Activated CD8-positive, alpha-beta T cell treated with anti-CD3 and anti-CD28 coated beads for 36 hours (primary cell): Measurements from ENCODE around the gene CTDSPL. TPM values are rescaled to one million over a fixed set of nuclear protein-coding genes. Genes with fewer than 3 reads are reported as not detected.
A peak's percentile ranks its signal among the peaks of the same experiment; 100 is the strongest.

Source experiments
- ATAC-seq: fragments of 200-7000 bp; cut with Tn5 transposase; one replicate; pipeline ENCODE4 v1.10.0; 2021; ENCODE audit warnings: mild to moderate bottlenecking, moderate library complexity
- CTCF ChIA-PET: fragments of 350-600 bp; sonication (Branson Sonifier 250); formaldehyde crosslinking; loops from one replicate; lab custom pipeline; 2021; ENCODE audit warnings: antibody characterized with exemption; lab: Charles Lee
- POLR2A ChIA-PET: fragments of 350-600 bp; sonication (Branson Sonifier 250); formaldehyde crosslinking; loops from one replicate; lab custom pipeline; 2021; ENCODE audit warnings: antibody characterized with exemption; lab: Charles Lee
- DNase-seq: peaks from one replicate; pipeline ENCODE4 v3.0.0-alpha.2; 2020
- H3K27ac Mint-ChIP-seq: one replicate; pipeline ENCODE4 v1.8.0; 2021; ENCODE audit warnings: mild to moderate bottlenecking, mixed read lengths
- H3K27me3 Mint-ChIP-seq: one replicate; pipeline ENCODE4 v1.8.0; 2021; ENCODE audit warnings: mixed read lengths
- H3K36me3 Mint-ChIP-seq: one replicate; pipeline ENCODE4 v1.8.0; 2021; ENCODE audit warnings: low read depth, mixed read lengths
- H3K4me1 Mint-ChIP-seq: one replicate; pipeline ENCODE4 v1.8.0; 2021; ENCODE audit warnings: low read depth, mixed read lengths
- H3K4me3 Mint-ChIP-seq: one replicate; pipeline ENCODE4 v1.8.0; 2021; ENCODE audit warnings: mild to moderate bottlenecking, moderate library complexity, mixed read lengths
- H3K9me3 Mint-ChIP-seq: one replicate; pipeline ENCODE4 v1.8.0; 2021; ENCODE audit warnings: mixed read lengths
- intact Hi-C: fragments of 100-400 bp; cut with micrococcal nuclease; formaldehyde crosslinking; loops from one replicate; pipeline ENCODE4 v1.10.0; 2022
- total RNA-seq, 2 experiments: library from RNA; stranded (reverse); gene quantifications; one replicate each; pipeline ENCODE4 v1.2.3, GENCODE V29; 2021
- TF ChIP-seq, protein P1 (sequence below): fragments of 200-600 bp; IDR thresholded peaks from one replicate; pipeline ENCODE4 v1.8.0; 2022; ENCODE audit warnings: antibody characterized with exemption, mild to moderate bottlenecking

The CTDSPL gene
- total RNA-seq, 2 experiments from 2014 or later = 1.2 to 1.7 TPM

DNA sequence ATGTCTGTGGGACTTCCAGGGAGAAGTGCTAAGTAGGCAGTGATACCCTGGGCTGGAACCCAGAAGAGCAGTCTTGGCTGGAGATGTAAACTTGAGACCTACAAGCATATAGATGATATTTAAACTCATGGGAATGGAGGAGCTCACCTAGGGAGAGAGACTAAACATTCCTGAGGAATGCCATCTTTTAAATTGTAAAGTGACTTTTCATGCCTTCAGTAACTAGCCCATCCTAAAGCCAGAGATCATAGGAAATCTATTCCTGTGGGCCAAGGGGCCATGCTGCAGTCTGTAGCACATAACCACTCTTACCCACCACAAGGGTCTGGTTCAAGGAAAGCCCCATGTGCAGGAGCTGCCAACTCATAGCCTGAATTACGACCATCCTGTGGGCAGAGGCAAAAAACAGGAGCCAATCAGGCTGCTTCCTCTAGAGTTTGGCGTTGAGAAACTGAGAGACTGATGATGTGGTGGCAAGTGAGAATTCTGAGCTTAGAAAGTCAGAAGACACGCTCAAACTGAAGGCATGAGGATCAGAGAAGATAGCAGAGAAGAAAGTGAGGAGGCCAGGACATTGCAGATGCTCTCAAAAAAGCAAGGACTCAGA lies 37.5 kb downstream of the CTDSPL start:
- Mint-ChIP-seq H3K9me3 (no peaks in the 10 kb centered on the region), H3K27ac (no peak overlapping the region), H3K4me1 (peaks cover 15% of the 10 kb centered on the region), H3K27me3 (peaks cover 3% of the 10 kb centered on the region), H3K4me3 (no peak overlapping the region), H3K36me3 (no peaks in the 10 kb centered on the region)
- intact Hi-C loops = no loop called here
- ChIA-PET CTCF (interaction anchor here (0.6 to 1.6 kb wide), 5 partner anchors 12 to 104 kb away, joined by 3 to 8 read pairs (median 3); no protein-coding TSS in a partner anchor), POLR2A (interaction anchor here (1.2 kb wide), 1 partner anchor 43 kb away, joined by 3 read pairs; no protein-coding TSS in a partner anchor)
- DNase-seq (peak; percentile 69), ATAC-seq (peak; percentile 93)
- TF ChIP-seq, protein P1, sequence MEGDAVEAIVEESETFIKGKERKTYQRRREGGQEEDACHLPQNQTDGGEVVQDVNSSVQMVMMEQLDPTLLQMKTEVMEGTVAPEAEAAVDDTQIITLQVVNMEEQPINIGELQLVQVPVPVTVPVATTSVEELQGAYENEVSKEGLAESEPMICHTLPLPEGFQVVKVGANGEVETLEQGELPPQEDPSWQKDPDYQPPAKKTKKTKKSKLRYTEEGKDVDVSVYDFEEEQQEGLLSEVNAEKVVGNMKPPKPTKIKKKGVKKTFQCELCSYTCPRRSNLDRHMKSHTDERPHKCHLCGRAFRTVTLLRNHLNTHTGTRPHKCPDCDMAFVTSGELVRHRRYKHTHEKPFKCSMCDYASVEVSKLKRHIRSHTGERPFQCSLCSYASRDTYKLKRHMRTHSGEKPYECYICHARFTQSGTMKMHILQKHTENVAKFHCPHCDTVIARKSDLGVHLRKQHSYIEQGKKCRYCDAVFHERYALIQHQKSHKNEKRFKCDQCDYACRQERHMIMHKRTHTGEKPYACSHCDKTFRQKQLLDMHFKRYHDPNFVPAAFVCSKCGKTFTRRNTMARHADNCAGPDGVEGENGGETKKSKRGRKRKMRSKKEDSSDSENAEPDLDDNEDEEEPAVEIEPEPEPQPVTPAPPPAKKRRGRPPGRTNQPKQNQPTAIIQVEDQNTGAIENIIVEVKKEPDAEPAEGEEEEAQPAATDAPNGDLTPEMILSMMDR = no peak

GRCh38 chr3:37899711-37900306 lies 38.1 kb downstream of the CTDSPL start:
- Mint-ChIP-seq H3K27me3 (peaks cover 7% of the 10 kb centered on the region), H3K27ac (no peak overlapping the region), H3K9me3 (no peaks in the 10 kb centered on the region), H3K4me1 (peaks cover 15% of the 10 kb centered on the region), H3K4me3 (no peak overlapping the region), H3K36me3 (no peaks in the 10 kb centered on the region)
- ATAC-seq = no peak
- ChIA-PET CTCF (interaction anchor here (0.9 to 1.6 kb wide), 5 partner anchors 11 to 103 kb away, joined by 3 to 8 read pairs (median 3); no protein-coding TSS in a partner anchor), POLR2A (interaction anchor here (1.2 kb wide), 1 partner anchor 43 kb away, joined by 3 read pairs; no protein-coding TSS in a partner anchor)
- DNase-seq = no peak
- TF ChIP-seq, protein P1 = no peak
- intact Hi-C loops = loop anchor here (5.0 kb wide), 1 partner anchor 43 kb away; no protein-coding TSS in a partner anchor

DNA sequence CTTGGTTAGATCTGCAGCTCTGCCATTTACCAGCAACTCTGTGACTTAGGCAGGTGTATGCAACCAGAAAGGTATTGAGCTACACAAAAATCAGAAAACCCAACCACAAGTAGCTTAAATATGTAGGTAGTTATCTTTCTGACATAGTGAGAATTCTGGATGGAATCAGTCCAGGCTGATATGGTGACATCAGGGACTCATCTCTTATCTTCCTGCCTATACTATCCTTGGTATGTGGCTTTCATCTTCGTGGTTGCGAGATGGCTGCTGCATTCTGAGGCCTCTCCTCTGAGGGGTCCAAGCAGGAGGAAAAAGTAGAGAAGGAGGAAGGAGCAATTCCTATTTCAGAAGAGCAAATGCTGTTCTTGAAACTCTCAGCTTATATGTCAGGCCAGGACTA lies 40.0 kb downstream of the CTDSPL start:
- peaks cover 4% of the 10 kb centered on the region for H3K27me3 Mint-ChIP-seq
- H3K9me3 Mint-ChIP-seq = no peaks in the 10 kb centered on the region
- no peak for DNase-seq
- no peak for ATAC-seq
- no peaks in the 10 kb centered on the region for H3K36me3 Mint-ChIP-seq
- ChIA-PET POLR2A (interaction anchor here (0.6 to 1.2 kb wide), 2 partner anchors 13 to 40 kb away, joined by 3 read pairs; no protein-coding TSS in a partner anchor), CTCF (interaction anchor here (1.6 to 3.4 kb wide), 2 partner anchors 15 to 47 kb away, joined by 4 to 8 read pairs; no protein-coding TSS in a partner anchor)
- H3K4me1 Mint-ChIP-seq = peaks cover 25% of the 10 kb centered on the region
- H3K27ac Mint-ChIP-seq = no peak overlapping the region
- no peak overlapping the region for H3K4me3 Mint-ChIP-seq
- intact Hi-C loops = loop anchor here (5.0 kb wide), 1 partner anchor 44 kb away; no protein-coding TSS in a partner anchor
- TF ChIP-seq, protein P1 = no peak

DNA sequence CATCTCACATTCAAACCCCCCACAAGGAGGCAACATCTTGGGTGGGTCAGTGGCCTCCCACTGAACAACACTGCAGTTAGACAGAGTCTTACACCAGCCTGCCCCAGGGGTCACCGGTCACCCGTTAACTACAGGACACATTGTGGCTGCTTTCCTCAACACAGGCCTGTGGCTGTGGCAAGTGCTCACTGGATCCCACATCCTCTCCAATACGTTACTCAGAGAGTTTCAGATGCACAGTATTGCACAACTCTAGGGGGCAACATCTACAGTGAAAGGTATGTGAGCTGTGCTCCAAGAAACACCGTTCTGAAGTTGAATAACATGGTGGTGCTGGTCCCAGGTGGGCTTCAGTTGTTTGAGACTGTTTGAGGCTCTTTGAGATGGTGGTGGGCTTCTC lies 41.0 kb downstream of the CTDSPL start:
- ChIA-PET POLR2A (interaction anchor here (1.2 kb wide), 1 partner anchor 14 kb away, joined by 3 read pairs; no protein-coding TSS in a partner anchor), CTCF (interaction anchor here (3.4 kb wide), 1 partner anchor 14 kb away, joined by 8 read pairs; no protein-coding TSS in a partner anchor)
- no peak overlapping the region for H3K27ac Mint-ChIP-seq
- TF ChIP-seq, protein P1 = no peak
- H3K27me3 Mint-ChIP-seq = peaks cover 4% of the 10 kb centered on the region
- H3K4me1 Mint-ChIP-seq = peaks cover 34% of the 10 kb centered on the region
- no peak for ATAC-seq
- no peaks in the 10 kb centered on the region for H3K9me3 Mint-ChIP-seq
- DNase-seq = peak; percentile 28
- H3K36me3 Mint-ChIP-seq = no peaks in the 10 kb centered on the region
- H3K4me3 Mint-ChIP-seq = no peak overlapping the region
- intact Hi-C loops = loop anchor here (5.0 kb wide), 1 partner anchor 45 kb away; no protein-coding TSS in a partner anchor
